WI38 (cell line): ENCODE results near the gene PPP1R16B.

Experiments
- H3K4me3 ChIP-seq: 2 replicates; pipeline ENCODE4 v1.5.1; 2011; ENCODE audit warnings: low read depth, mild to moderate bottlenecking, control low read depth, low read length
- CTCF ChIP-seq: IDR thresholded peaks from 2 replicates; pipeline ENCODE4 v1.5.1; 2012; ENCODE audit warnings: low read depth, mild to moderate bottlenecking, control low read depth, low read length

PPP1R16B gene

DNA sequence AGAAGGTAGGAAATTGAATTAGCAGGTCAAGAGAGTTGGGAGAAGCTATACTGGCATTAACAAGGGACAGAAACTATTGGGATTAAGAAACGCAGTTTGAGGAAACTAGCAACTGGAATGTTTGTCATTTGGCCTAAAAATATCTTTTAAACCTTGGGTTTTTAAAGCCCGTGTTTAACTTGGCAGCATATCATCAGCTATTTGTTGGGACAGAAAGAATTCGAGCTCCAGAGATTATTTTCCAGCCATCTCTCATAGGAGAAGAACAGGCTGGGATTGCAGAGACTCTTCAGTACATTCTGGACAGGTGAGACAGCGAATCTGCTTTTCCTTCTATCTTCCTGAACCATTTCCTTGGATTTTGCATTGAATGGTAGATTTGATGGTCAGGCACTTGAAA is 39.4 kb upstream of the PPP1R16B start:
- no peak for TF ChIP-seq CTCF

GRCh38 chr20:38769376-38770295 is 35.9 kb upstream of the PPP1R16B start:
- no peak for TF ChIP-seq CTCF
- no peak overlapping the region for H3K4me3 ChIP-seq

More for the DNA sequence above, 39.4 kb upstream of the PPP1R16B start:
- H3K4me3 ChIP-seq = no peak overlapping the region

GRCh38 chr20:38770546-38770945 is 35.0 kb upstream of the PPP1R16B start:
- H3K4me3 ChIP-seq = no peak overlapping the region
- no peak for TF ChIP-seq CTCF

DNA sequence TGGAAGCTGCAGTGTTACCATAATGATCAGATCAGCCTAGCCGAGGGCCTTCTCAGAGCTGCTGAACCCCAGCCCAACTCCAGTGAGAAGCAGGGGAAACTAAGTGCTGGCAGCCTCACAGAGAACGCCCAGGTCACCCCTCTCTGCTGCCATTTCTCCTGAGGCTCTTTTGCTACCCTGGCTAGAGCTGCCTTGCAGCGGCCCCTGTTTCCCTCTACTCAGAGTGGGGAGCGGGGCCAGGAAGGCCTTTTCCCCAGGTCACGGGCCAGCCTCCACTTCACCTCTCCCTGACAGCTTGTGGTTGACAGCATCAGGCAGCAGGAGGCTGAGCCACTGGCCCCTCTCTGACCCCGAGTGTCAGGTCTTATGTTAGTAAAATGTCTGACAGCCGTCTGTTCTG is 34.5 kb upstream of the PPP1R16B start:
- H3K4me3 ChIP-seq = no peak overlapping the region
- no peak for TF ChIP-seq CTCF

GRCh38 chr20:38771621-38772020 is 33.9 kb upstream of the PPP1R16B start:
- H3K4me3 ChIP-seq = no peak overlapping the region
- no peak for TF ChIP-seq CTCF

DNA sequence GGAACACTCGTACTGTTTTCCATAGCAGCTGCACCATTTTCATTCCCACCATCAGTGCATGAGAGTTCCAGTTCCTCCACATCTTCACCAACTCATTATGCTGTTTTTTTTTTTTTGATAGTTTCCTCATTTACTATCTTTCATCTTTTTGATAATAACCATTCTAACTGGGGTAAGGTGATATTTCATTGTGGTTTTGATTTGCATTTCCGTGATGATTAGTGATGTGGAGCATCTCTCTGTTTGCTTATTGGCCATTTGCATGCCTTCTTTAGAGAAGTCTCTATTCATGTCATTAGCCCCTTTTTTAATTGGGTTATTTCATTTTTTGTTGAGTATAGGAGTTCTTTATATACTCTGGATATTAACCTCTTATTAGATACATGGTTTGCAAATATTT is 31.3 kb upstream of the PPP1R16B start:
- no peak overlapping the region for H3K4me3 ChIP-seq
- TF ChIP-seq CTCF = no peak

GRCh38 chr20:38776363-38776762 is 29.1 kb upstream of the PPP1R16B start:
- no peak overlapping the region for H3K4me3 ChIP-seq
- no peak for TF ChIP-seq CTCF
